NK-92 (cell line): ENCODE data around the gene RPL22L1.
"Not testable (repeated sequence)": the region's sequence is repeated elsewhere in the genome, so short reads cannot be mapped to it uniquely, and the experiment has no call there.

Experiments used
- DNase-seq: peaks from one replicate; lab custom pipeline; 2025; ENCODE audit not compliant: unreplicated experiment; lab: John Stamatoyannopoulos, UW

The RPL22L1 gene

DNA sequence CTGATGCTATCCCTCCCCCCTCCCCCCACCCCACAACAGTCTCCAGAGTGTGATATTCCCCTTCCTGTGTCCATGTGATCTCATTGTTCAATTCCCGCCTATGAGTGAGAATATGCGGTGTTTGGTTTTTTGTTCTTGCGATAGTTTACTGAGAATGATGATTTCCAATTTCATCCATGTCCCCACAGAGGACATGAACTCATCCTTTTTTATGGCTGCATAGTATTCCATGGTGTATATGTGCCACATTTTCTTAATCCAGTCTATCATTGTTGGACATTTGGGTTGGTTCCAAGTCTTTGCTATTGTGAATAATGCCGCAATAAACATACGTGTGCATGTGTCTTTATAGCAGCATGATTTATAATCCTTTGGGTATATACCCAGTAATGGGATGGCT is 8.7 kb upstream of the RPL22L1 start:
- DNase-seq: not testable (repeated sequence)

DNA sequence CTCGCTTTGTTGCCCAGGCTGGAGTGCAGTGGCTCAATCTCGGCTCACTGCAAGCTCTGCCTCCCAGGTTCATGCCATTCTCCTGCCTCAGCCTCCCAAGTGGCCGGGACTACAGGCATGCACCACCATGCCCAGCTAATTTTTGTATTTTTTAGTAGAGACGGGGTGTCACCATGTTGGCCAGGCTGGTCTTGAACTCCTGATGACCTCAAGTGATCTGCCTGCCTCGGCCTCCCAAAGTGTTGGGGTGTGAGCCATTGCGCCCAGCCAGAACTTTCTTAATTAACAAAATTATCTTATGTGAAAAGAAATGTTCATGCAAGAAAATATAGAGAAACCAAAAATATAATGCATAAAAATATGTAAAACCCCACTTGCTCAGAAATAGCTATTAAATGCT is 7.3 kb upstream of the RPL22L1 start:
- DNase-seq: not testable (repeated sequence)

DNA sequence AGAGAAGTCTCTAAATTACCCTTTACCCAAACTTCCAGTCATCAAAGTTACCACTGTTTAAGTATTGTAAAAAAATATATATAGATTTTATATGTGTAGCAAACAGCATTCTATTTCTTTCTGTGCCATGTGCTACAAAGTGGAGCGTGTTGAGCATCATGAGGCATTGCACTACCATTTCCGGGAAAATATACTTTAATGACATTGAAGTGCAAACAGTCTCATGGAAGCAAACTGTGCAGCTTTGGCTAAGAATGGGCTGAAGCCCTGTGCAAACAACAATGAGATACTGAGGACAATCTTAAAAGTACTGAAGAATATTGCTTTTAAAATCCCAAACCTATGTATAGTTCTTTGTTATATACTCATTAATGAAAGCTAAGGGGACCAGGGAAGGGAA is 6.5 kb upstream of the RPL22L1 start:
- DNase-seq: no peak

- no peak for DNase-seq
These were observed 780 bp downstream of the RPL22L1 start for GRCh38 chr3:170869239-170869590.

GRCh38 chr3:170868577-170869238 is 1.3 kb downstream of the RPL22L1 start:
- no peak for DNase-seq

DNA sequence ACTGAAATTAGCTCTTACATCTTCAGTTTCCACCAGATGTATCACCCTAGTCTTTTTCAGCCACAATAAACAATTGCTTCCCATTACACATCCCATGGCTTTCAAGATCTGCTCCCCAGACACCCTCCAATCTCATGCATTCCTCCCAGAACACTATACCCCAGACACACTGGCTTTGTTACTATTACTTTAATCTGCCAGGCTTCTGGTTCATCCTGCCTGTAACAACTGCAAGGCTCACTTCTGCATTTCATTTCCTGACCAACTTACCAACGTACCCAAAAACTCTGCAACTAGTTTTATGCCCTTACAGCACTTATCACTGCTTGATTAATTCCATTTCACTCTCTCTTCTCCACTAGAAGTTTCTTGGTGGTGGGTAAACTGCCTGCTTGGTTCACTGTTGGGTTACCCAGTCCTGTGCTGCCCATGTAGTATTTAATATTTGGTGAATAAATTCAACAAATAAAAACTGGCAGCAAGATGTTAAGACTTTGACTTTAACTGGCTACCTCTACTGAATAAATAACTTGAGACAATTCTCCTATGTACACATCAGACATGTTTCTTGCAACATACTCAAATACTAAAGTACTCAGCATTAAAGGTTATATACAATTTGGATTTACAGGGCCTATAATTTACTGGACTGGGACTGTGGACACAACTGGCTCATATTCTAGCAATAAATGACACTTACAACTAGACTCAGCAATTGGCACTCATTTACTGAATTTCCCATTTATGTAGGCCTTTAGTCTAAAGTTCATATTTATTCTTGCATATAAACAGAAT is 2.7 kb downstream of the RPL22L1 start:
- no peak for DNase-seq

- DNase-seq: no peak
These were observed 3.5 kb downstream of the RPL22L1 start for GRCh38 chr3:170866499-170866898.

- no peak for DNase-seq
These were observed 4.5 kb downstream of the RPL22L1 start for GRCh38 chr3:170865209-170866094.

DNA sequence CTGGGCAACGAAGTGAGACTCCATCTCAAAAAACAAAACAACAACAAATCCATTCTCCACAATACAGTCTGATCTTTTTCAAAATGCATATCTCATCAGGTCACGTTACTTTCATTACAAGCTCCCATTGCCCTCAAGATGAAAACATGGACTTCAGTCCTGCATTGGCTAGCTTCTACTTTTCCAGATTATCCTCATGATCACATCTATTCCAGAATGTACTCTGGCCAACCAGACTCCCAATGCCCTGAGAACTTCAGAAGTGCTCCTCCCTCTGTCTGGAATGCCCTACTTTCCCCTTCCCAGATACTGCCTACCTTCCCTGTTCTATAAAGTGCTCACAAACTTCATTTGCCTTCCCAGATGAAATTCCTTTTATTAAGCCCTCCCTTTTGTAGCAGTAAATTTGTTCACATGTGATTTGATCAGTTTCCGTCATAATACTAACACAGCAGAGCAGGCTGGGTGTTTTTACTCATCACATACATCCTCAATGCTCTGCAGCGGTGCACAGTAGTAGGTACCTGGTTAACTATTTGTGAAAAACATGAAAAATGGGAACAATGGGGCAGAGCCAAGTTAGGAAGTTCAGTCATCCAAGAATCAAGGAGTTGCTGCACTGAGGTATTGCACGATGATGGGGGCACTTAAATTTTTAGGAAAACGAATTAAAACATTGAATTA is 5.3 kb downstream of the RPL22L1 start:
- DNase-seq: no peak

- DNase-seq: no peak
These were observed 6.2 kb downstream of the RPL22L1 start for GRCh38 chr3:170863816-170864215.

DNA sequence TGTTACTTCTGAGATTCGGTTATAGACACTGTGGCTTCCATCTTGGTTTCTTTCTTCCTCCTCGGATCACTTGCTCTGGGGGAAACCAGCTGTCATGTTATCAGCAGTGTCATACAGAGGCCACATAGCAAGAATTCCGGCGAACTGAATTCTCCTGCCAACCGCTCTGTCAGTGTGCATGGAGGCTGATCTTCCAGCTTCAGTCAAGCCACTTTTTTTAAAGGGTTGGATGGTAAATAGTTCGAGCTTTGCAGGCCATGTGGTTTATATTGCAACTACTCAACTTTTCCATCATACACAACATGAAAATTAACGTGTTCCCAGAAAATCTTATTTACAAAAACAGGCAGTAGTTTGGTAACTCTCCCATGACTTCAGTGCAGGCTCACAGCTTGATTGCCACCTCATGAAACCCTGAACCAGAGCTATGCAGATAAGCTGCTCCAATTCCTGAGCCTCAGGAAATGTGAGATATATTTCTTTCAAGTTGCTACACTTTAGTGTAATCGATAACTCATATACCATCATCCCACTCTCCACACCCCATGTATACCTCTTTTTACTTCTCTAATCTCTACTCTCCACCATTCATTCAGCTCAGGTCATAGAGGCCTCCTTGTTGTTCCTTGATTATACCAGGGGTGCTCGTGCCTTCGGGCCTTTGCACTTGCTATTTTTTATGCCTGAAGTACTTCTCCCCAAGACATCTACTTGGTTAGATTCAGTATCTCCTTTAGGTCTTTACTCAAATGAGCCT is 7.2 kb downstream of the RPL22L1 start:
- no peak for DNase-seq

DNA sequence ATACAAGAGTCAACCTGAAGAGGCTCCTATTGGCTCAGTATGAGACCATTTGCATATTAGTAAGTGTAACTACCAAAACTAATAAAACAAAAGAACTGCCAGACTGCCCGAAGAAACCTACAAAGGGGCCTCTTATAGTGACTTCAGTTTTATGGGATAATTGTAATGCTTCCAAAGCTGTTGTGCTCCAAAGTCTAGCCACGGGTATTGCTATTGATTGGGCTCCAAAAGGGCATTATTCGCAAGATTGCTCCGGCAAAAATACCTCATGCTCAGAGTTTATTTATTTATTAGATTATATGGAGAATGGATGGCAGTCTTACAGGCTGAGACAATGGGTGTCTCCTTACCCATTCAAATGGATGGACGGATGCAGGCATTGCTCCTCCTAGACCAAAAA is 11.4 kb downstream of the RPL22L1 start:
- DNase-seq: no peak

- no peak for DNase-seq
These were observed 17.7 kb downstream of the RPL22L1 start for GRCh38 chr3:170852324-170852723.

DNA sequence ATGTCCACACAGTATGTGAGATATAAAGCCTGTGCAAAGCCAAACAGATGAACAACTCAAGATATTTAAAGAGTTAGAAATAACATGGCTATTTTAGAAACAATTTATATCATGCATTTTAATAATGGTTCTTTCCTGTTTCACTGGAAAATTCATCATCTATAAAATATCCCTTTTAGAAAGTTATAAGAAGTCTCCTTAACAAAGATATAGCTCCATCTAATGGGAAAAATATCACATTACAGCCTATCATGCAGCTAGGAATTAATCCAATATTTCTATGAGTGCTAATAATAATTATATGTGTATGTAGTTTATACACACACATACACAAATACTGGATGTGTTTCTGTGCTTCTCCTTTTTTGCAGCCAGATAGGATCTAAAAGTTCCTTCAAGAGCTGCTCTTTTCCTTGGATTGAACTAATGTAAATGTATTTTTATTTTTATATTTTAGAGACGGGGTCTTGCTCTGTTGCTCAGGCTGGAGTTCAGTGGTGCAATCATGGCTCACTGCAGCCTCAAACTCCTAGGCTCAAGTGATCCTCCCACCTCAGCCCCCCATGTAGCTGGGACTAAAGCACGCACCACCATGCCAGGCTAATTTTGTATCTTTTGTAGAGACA is 21.6 kb downstream of the RPL22L1 start:
- no peak for DNase-seq

DNA sequence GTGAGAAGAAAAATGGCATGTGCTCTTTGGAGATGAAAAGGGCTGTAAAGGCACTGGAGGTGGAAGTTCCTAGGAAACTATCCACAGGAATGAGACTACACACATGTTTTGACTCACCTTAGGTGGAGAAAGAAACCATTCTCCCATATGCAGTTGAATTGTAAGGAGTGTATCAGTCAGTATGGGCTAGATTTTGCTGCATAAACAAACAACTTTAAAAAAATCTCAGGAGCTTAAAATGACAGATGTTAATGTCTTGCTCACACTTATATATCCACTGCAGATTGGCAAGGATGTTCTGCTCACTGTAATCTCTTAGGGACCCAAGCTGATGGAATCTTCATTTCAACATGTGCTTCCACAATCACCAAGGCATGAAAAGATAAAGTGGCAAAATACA is 25.6 kb downstream of the RPL22L1 start:
- no peak for DNase-seq

- no peak for DNase-seq
These were observed 29.6 kb downstream of the RPL22L1 start for GRCh38 chr3:170840291-170840859.

DNA sequence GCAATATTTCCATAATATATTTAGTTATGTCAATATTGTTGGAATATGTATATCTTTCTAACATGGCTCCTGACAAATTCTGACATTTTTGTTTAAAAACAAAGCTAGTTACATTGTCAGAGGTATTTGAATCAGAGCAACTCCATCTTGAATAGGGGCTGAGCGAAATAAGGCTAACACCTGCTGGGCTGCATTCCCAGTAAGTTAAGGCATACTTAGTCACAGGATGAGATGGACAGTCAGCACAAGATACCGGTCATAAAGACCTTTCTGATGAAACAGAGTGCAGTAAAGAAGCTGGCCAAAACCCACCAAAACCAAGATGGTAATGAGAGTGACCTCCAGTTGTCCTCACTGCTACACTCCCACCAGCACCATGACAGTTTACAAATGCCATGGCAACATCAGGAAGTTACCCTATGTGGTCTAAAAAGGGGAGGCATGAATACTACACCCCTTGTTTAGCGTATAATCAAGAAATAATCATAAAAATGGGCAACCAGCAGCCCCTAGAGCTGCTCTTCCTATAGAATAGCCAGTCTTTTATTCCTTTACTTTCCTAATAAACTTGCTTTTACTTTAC is 30.4 kb downstream of the RPL22L1 start:
- no peak for DNase-seq

DNA sequence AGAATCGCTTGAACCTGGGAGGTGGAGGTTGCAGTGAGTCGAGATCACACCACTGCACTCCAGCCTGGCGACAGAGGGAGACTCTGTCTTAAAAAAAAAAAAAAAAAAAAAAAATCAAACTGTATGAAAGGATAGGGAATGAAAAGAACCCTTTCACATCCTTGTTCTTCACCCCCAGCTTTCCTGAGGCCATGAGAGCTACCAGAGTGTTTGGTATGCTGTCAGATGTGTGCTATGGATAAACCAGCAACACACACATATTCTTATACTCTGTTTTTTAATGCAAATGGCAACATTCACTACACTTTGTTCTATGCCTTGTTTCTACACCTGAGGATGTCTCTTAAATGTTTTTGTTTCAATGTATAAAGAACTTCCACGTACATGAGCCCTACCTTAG is 33.5 kb downstream of the RPL22L1 start:
- DNase-seq: no peak

DNA sequence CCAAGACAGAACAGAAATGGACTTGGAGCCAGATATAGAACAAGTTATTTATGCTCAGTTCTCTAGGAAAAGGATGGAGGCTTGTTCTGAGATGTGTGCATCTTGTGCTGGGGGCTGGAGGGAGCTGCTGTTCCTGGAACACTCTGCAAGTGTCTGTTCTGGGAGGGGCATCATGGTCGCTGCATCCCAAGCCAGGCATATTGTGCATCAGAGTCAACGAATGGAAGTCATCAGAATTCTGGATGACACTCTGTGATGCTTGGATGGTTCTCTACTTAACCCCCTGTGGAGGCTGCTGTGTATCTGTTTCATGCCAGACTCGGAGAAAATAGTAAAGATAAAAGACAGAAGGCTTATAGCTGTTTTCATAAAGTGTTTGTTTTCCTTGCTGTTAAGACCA is 34.7 kb downstream of the RPL22L1 start:
- DNase-seq: no peak
